ENCODE results near the gene ANXA11.

ANXA11 gene

DNA sequence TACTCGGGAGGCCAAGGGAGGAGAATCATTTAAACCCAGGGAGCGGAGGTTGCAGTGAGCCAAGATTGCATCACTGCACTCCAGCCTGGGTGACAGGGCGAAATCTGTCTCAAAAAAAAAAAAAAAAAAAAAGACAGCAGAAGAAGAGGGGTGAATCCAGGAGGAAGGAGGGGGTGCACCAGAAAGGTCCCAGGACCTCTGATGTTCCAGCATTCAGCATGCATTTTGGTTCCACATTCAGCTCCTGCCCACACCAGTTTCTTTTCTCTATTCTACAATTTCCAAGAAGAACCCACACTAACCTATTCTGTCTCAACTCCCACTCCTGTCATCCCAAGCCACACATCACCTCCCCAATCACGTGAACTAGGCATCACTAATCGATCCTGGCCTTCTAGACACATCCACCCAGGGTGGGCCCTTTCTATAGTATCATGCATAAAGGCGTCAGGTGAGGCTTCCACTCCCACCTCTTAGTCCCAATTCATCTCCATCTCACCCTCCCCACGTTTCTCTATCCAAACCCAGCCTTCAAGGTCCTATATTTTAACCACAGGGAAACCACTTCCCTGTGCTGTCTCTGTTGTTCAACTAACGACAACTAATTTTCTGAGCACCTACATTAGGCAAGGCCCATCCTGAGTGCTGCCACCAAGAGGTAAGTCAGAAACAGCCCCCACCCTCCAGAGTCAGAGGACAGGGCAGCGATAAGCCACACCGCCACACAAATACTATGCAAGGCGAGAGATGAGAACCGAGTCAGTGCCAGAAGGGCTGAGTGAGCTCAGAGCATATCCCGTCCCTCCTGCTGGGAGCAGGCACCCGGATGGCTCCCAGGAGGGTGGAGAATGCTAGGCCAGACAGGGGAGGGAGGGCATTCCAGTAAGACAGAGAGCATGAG, 2.2 kb downstream of the ANXA11 start (continued):
- TF ChIP-seq, protein P1, sequence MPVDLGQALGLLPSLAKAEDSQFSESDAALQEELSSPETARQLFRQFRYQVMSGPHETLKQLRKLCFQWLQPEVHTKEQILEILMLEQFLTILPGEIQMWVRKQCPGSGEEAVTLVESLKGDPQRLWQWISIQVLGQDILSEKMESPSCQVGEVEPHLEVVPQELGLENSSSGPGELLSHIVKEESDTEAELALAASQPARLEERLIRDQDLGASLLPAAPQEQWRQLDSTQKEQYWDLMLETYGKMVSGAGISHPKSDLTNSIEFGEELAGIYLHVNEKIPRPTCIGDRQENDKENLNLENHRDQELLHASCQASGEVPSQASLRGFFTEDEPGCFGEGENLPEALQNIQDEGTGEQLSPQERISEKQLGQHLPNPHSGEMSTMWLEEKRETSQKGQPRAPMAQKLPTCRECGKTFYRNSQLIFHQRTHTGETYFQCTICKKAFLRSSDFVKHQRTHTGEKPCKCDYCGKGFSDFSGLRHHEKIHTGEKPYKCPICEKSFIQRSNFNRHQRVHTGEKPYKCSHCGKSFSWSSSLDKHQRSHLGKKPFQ (tag by site-specific recombination; IDR thresholded peaks at IDR 0.05): no peak
- TF ChIP-seq ZNF366 (tag by site-specific recombination; conservative IDR thresholded peaks at IDR 0.05): peak; percentile 67
- TF ChIP-seq ZNF155 (tag by site-specific recombination; IDR thresholded peaks at IDR 0.05): no peak
- TF ChIP-seq, protein P2, sequence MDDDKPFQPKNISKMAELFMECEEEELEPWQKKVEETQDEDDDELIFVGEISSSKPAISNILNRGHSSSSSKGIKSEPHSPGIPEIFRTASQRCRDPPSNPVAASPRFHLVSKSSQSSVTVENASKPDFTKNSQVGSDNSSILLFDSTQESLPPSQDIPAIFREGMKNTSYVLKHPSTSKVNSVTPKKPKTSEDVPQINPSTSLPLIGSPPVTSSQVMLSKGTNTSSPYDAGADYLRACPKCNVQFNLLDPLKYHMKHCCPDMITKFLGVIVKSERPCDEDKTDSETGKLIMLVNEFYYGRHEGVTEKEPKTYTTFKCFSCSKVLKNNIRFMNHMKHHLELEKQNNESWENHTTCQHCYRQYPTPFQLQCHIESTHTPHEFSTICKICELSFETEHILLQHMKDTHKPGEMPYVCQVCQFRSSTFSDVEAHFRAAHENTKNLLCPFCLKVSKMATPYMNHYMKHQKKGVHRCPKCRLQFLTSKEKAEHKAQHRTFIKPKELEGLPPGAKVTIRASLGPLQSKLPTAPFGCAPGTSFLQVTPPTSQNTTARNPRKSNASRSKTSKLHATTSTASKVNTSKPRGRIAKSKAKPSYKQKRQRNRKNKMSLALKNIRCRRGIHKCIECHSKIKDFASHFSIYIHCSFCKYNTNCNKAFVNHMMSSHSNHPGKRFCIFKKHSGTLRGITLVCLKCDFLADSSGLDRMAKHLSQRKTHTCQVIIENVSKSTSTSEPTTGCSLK (tag by site-specific recombination; IDR thresholded peaks at IDR 0.05): no peak
- no peak for TF ChIP-seq ZNF223 (tag by site-specific recombination; IDR thresholded peaks at IDR 0.05)
- TF ChIP-seq, protein P3, sequence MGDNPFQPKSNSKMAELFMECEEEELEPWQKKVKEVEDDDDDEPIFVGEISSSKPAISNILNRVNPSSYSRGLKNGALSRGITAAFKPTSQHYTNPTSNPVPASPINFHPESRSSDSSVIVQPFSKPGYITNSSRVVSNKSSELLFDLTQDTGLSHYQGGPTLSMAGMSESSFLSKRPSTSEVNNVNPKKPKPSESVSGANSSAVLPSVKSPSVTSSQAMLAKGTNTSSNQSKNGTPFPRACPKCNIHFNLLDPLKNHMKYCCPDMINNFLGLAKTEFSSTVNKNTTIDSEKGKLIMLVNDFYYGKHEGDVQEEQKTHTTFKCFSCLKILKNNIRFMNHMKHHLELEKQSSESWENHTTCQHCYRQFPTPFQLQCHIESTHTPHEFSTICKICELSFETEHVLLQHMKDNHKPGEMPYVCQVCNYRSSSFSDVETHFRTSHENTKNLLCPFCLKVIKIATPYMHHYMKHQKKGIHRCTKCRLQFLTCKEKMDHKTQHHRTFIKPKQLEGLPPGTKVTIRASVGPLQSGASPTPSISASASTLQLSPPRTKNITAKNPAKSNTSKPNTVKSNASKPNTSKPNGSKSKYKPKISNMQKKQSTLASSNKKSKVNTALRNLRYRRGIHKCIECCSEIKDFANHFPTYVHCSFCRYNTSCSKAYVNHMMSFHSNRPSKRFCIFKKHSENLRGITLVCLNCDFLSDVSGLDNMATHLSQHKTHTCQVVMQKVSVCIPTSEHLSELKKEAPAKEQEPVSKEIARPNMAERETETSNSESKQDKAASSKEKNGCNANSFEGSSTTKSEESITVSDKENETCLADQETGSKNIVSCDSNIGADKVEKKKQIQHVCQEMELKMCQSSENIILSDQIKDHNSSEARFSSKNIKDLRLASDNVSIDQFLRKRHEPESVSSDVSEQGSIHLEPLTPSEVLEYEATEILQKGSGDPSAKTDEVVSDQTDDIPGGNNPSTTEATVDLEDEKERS (tag by site-specific recombination; IDR thresholded peaks at IDR 0.05): no peak
- TF ChIP-seq, protein P4, sequence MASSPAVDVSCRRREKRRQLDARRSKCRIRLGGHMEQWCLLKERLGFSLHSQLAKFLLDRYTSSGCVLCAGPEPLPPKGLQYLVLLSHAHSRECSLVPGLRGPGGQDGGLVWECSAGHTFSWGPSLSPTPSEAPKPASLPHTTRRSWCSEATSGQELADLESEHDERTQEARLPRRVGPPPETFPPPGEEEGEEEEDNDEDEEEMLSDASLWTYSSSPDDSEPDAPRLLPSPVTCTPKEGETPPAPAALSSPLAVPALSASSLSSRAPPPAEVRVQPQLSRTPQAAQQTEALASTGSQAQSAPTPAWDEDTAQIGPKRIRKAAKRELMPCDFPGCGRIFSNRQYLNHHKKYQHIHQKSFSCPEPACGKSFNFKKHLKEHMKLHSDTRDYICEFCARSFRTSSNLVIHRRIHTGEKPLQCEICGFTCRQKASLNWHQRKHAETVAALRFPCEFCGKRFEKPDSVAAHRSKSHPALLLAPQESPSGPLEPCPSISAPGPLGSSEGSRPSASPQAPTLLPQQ (tag by site-specific recombination; IDR thresholded peaks at IDR 0.05): peak; percentile 85
- TF ChIP-seq ZNF202 (tag by site-specific recombination; IDR thresholded peaks at IDR 0.05; ENCODE audit: borderline replicate concordance): no peak
- TF ChIP-seq ZNF629 (tag by site-specific recombination; IDR thresholded peaks at IDR 0.05): peak; percentile 61
- no peak; the same call in 1 of the 2 replicates for TF ChIP-seq ZNF10 (tag by site-specific recombination; IDR thresholded peaks at IDR 0.05)
- TF ChIP-seq, protein P5, sequence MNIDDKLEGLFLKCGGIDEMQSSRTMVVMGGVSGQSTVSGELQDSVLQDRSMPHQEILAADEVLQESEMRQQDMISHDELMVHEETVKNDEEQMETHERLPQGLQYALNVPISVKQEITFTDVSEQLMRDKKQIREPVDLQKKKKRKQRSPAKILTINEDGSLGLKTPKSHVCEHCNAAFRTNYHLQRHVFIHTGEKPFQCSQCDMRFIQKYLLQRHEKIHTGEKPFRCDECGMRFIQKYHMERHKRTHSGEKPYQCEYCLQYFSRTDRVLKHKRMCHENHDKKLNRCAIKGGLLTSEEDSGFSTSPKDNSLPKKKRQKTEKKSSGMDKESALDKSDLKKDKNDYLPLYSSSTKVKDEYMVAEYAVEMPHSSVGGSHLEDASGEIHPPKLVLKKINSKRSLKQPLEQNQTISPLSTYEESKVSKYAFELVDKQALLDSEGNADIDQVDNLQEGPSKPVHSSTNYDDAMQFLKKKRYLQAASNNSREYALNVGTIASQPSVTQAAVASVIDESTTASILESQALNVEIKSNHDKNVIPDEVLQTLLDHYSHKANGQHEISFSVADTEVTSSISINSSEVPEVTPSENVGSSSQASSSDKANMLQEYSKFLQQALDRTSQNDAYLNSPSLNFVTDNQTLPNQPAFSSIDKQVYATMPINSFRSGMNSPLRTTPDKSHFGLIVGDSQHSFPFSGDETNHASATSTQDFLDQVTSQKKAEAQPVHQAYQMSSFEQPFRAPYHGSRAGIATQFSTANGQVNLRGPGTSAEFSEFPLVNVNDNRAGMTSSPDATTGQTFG (tag by site-specific recombination; IDR thresholded peaks at IDR 0.05; ENCODE audit: borderline replicate concordance): no peak
- TF ChIP-seq, protein P6, sequence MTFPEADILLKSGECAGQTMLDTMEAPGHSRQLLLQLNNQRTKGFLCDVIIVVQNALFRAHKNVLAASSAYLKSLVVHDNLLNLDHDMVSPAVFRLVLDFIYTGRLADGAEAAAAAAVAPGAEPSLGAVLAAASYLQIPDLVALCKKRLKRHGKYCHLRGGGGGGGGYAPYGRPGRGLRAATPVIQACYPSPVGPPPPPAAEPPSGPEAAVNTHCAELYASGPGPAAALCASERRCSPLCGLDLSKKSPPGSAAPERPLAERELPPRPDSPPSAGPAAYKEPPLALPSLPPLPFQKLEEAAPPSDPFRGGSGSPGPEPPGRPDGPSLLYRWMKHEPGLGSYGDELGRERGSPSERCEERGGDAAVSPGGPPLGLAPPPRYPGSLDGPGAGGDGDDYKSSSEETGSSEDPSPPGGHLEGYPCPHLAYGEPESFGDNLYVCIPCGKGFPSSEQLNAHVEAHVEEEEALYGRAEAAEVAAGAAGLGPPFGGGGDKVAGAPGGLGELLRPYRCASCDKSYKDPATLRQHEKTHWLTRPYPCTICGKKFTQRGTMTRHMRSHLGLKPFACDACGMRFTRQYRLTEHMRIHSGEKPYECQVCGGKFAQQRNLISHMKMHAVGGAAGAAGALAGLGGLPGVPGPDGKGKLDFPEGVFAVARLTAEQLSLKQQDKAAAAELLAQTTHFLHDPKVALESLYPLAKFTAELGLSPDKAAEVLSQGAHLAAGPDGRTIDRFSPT (tag by site-specific recombination; IDR thresholded peaks at IDR 0.05): 0 out of 2 replicates have a peak, but pooled peaks have one; percentile 12
- TF ChIP-seq ZNF843 (tag by site-specific recombination; IDR thresholded peaks at IDR 0.05): no peak
- TF ChIP-seq SCRT1 (tag by site-specific recombination; IDR thresholded peaks at IDR 0.05; ENCODE audit: borderline replicate concordance): no peak
- TF ChIP-seq ZNF768 (tag by site-specific recombination; IDR thresholded peaks at IDR 0.05): no peak
- TF ChIP-seq ZNF311 (tag by site-specific recombination; IDR thresholded peaks at IDR 0.05; ENCODE audit: borderline replicate concordance): no peak
- TF ChIP-seq SP2 (tag by site-specific recombination; IDR thresholded peaks at IDR 0.05): peak; percentile 65
- TF ChIP-seq ZNF211 (tag by site-specific recombination; IDR thresholded peaks at IDR 0.05; ENCODE audit: low read depth): no peak
- TF ChIP-seq ZBTB20 (tag by site-specific recombination; IDR thresholded peaks at IDR 0.05): peak; percentile 72; the same call in 1 of the 2 replicates
- TF ChIP-seq ZNF48 (tag by site-specific recombination; IDR thresholded peaks at IDR 0.05): no peak
- TF ChIP-seq, protein P7, sequence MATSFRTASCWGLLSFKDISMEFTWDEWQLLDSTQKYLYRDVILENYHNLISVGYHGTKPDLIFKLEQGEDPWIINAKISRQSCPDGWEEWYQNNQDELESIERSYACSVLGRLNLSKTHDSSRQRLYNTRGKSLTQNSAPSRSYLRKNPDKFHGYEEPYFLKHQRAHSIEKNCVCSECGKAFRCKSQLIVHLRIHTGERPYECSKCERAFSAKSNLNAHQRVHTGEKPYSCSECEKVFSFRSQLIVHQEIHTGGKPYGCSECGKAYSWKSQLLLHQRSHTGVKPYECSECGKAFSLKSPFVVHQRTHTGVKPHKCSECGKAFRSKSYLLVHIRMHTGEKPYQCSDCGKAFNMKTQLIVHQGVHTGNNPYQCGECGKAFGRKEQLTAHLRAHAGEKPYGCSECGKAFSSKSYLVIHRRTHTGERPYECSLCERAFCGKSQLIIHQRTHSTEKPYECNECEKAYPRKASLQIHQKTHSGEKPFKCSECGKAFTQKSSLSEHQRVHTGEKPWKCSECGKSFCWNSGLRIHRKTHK (tag by site-specific recombination; IDR thresholded peaks at IDR 0.05): no peak
- TF ChIP-seq, protein P8, sequence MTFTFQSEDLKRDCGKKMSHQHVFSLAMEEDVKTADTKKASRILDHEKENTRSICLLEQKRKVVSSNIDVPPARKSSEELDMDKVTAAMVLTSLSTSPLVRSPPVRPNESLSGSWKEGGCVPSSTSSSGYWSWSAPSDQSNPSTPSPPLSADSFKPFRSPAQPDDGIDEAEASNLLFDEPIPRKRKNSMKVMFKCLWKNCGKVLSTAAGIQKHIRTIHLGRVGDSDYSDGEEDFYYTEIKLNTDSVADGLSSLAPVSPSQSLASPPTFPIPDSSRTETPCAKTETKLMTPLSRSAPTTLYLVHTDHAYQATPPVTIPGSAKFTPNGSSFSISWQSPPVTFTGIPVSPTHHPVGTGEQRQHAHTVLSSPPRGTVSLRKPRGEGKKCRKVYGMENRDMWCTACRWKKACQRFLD (tag by site-specific recombination; IDR thresholded peaks at IDR 0.05): no peak

Measured in HEK293 (cell line).